ENCODE results near the gene PON3. TPM values are rescaled to one million over a fixed set of nuclear protein-coding genes. Genes with fewer than 3 reads are reported as not detected.

The PON3 gene
- total and polyA plus RNA-seq, 11 donors, result 0.21 to 1.8 (median 0.70) TPM

DNA sequence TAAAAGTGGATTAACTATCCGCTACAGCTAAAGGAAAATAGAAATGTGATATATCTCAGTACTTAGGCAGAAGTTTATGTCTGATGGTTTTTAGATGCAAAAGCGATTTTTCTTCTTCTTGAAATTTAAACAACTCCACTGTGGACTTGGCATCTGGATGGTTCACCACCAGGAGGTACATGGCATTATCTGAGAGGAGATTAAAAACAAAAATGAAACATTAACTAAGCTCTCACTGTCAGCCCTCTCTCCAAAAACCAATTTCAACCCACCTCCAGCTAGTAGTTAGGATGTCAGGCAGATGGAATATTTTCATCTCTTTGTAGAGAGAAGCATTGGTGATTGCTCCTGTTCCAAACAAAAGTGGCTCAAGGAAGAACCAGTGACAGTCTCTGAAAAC, 84.8 kb downstream of the PON3 start:
- no peak for ATAC-seq
- Histone ChIP-seq H3K27me3 (no peaks in the 10 kb centered on the region), H3K36me3 (no peaks in the 10 kb centered on the region), H3K9me3 (no peaks in the 10 kb centered on the region), H3K4me1 (no peaks in the 10 kb centered on the region), H3K4me3 (no peak overlapping the region), H3K27ac (no peak overlapping the region)
- DNase-seq, result no peak
- TF ChIP-seq, protein P1, sequence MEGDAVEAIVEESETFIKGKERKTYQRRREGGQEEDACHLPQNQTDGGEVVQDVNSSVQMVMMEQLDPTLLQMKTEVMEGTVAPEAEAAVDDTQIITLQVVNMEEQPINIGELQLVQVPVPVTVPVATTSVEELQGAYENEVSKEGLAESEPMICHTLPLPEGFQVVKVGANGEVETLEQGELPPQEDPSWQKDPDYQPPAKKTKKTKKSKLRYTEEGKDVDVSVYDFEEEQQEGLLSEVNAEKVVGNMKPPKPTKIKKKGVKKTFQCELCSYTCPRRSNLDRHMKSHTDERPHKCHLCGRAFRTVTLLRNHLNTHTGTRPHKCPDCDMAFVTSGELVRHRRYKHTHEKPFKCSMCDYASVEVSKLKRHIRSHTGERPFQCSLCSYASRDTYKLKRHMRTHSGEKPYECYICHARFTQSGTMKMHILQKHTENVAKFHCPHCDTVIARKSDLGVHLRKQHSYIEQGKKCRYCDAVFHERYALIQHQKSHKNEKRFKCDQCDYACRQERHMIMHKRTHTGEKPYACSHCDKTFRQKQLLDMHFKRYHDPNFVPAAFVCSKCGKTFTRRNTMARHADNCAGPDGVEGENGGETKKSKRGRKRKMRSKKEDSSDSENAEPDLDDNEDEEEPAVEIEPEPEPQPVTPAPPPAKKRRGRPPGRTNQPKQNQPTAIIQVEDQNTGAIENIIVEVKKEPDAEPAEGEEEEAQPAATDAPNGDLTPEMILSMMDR (IDR thresholded peaks at IDR 0.05), result no peak
- TF ChIP-seq POLR2A (IDR thresholded peaks at IDR 0.05), result no peak
- WGBS, 4 donors, result 85 to 96% (median 93%) methylated on average over 2 of the region's 2 CpGs
- intact Hi-C loops (cut with DNase I), result no loop called here

DNA sequence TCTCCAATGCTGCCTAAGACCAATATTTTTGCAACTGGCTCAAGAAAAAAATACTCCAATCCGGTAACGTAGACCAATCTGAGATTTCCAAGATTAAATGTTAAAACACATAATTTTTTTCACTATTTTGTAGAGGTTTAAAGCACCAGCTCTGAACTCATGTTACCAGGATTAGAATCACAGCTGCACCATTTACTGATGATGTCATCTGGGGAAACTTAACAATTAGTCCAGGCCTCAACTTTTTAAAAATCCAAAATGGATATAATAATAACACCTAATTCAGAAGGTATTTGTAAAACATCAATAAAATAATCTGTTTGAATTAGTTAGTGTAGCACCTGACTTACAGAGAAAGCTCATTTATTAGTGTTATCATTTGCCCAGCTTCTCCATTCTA, 86.2 kb downstream of the PON3 start:
- TF ChIP-seq, protein P1 (IDR thresholded peaks at IDR 0.05), result no peak
- no peak overlapping the region for H3K27ac ChIP-seq
- 79 to 91% (median 85%) methylated on average over 2 of the region's 2 CpGs for WGBS, 4 donors
- no peaks in the 10 kb centered on the region for H3K27me3 ChIP-seq
- no peaks in the 10 kb centered on the region for H3K9me3 ChIP-seq
- H3K36me3 ChIP-seq, result no peaks in the 10 kb centered on the region
- H3K4me3 ChIP-seq, result no peak overlapping the region
- no peak for DNase-seq
- intact Hi-C loops (cut with DNase I), result no loop called here
- ATAC-seq, result no peak
- H3K4me1 ChIP-seq, result no peaks in the 10 kb centered on the region

Other genes with a start within 250 kb of the PON3 start
- gene PON1, start 71.8 kb downstream of the PON3 start, total RNA-seq, result under 1 TPM in 2 of 9 donors, not detected in 7; 0.32 to 0.39 TPM
- gene PON1, start 71.8 kb downstream of the PON3 start, polyA plus RNA-seq, result under 1 TPM in 1 of 2 donors, not detected in 1; 0.07 TPM
- gene PON2, start 38.7 kb upstream of the PON3 start, total RNA-seq, result 10 to 100 TPM; 26.3 to 50.6 (median 35.7) TPM
- 10 to 100 TPM; 16.6 to 29.5 TPM for gene PON2, start 38.7 kb upstream of the PON3 start, polyA plus RNA-seq
- 10 to 100 TPM in 1 of 9 donors, 1 to 10 TPM in 8; 2.1 to 11.5 (median 3.3) TPM for gene ASB4, start 89.6 kb upstream of the PON3 start, total RNA-seq
- 1 to 10 TPM in 1 of 2 donors, under 1 TPM in 1; 0.18 to 1.9 TPM for gene ASB4, start 89.6 kb upstream of the PON3 start, polyA plus RNA-seq
- gene PDK4, start 200.1 kb upstream of the PON3 start, total RNA-seq, result 1,000 to 10,000 TPM in 2 of 9 donors, 100 to 1,000 TPM in 5, 10 to 100 TPM in 2; 45.6 to 4,362 (median 173) TPM
- gene PDK4, start 200.1 kb upstream of the PON3 start, polyA plus RNA-seq, result 100 to 1,000 TPM; 116 to 724 TPM